ENCODE data around the gene ZNF180.
A peak's percentile ranks its signal among the peaks of the same experiment; 100 is the strongest.
"Not testable (repeated sequence)": the region's sequence is repeated elsewhere in the genome, so short reads cannot be mapped to it uniquely, and the experiment has no call there.

ZNF180 gene

DNA sequence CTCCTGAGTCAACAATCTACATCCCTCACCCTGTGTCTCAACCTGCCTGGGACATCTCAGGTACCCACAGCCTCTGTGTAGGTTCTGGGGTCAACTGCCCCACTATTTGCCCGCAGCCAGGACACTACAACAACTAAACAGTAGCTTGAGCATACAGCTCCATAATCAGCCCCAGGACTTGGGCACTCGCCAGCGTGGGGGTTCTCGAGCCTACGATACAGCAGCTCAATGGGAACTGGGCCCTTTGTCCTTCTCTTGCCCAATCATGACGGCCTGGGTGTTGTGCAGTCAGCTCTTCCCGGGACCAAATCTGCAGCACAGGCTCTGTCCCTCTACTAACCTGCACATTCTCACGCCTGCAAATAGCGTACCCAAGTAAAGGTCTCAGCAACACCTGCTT, 1.3 kb downstream of the ZNF180 start:
- no peak for DNase-seq (ENCODE audit: low read depth)

DNA sequence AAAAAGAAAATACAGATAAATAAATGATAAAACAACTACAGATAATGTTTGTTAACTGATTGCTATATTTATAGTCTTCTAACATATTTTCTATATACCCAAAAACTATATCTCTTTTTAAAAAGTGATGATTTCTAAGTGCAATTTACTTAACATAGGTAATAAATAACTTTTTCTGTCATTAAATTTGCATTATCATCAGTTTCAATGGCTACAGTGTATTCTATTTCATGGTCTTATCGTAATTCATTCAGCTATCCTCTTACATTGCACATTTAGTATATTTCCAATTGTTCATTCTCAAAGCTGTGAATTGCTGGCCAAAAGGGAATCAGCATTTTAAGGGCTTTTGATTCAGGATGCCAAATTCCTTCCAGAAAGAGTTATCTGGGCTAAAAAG, 3.6 kb downstream of the ZNF180 start:
- no peak for DNase-seq (ENCODE audit: low read depth)

DNA sequence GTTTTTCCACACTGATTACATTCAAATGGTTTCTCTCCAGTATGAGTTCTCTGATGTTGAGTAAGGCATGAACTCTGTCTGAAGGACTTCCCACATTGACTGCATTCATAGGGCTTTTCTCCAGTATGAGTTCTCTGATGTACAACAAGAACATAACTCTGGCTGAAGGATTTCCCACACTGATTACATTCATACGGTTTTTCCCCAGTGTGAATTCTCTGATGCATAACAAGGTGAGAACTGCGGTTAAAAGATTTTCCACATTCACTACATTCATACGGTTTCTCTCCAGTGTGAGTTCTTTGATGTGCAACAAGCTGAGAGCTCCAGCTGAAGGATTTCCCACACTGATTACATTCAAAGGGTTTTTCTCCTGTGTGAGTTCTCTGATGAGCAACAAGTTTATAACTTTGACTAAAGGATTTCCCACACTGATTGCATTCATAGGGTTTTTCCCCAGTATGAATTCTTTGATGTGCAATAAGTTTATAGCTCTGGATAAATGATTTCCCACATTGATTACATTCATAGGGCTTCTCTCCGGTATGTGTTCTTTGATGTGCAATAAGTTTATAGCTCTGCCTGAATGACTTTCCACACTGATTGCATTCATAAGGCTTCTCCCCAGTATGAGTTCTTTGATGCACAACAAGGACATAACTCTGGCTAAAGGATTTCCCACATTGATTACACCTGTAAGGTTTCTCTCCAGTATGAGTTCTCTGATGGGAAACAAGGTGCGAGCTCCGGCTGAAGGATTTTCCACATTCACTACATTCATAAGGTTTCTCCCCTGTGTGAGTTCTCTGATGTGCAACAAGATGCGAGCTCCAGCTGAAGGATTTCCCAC, 23.5 kb downstream of the ZNF180 start:
- DNase-seq (ENCODE audit: low read depth) = no peak

DNA sequence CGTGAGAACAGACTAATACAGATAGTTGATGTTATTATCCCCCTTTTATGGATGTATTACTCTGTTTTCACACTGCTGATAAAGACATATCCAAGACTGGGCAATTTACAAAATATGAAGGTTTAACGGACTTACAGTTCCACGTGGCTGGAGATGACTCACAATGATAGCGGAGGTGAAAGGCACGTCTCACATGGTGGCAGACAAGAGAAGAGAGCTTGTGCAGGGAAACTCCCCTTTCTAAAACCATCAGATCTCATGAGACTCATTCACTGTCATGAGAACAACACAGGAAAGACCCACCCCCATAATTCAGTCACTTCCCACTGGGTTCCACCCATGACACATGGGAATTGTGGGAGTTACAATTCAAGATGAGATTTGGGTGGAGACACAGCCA, 31.6 kb downstream of the ZNF180 start:
- DNase-seq (ENCODE audit: low read depth) = not testable (repeated sequence)

DNA sequence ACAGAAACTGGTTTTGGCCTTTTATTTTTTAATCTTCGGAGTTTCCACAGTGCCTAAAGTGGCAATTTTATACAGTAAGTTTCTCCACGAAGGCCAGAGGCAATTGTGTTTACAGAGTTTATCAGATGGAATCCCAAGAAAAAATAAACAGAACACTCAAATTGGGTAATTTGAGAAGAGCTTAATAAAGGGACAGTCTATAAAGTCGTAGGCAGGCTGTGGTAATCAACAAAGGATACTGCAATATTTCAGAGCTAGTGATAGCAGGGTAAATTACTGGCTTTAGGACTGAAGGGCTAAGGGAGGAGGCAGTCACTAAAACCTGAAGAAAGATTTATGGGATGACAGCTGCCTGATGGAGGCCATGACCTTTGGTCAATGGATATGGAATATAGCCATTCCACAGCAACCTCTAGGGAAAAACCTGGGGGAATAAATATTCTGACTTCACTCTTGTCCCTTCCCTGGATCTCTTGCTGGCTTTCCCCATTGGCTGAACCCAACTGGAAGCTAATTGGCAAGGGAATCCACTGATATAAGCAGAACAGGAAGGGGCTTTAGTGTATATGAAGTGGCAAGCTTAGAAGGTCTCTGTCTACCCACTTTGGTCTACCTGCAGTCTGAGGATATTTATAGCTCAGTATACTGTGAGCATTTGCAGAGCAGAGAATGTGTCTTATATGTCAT, 37.6 kb downstream of the ZNF180 start:
- DNase-seq (ENCODE audit: low read depth) = not testable (repeated sequence)

DNA sequence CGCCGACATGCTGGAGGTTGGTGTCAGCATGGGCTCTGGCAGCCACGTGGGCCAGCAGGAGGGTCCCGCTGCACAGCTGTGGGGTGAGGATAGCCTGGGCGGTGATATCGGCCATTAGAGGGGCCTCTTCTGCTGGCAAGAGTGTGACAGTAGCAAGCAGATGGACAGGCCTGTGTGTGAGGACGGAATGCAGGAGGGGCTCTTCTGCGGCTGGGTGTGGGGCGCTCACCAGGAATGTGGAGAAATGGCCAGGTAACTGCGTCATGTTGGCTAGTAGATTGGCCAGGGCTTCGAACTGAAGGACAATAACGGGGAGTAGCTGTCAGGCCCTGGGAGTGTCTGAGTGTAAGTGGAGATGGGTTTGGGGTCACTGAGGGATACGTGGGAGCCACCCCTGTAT, 44.3 kb downstream of the ZNF180 start:
- DNase-seq (ENCODE audit: low read depth) = not testable (repeated sequence)

DNA sequence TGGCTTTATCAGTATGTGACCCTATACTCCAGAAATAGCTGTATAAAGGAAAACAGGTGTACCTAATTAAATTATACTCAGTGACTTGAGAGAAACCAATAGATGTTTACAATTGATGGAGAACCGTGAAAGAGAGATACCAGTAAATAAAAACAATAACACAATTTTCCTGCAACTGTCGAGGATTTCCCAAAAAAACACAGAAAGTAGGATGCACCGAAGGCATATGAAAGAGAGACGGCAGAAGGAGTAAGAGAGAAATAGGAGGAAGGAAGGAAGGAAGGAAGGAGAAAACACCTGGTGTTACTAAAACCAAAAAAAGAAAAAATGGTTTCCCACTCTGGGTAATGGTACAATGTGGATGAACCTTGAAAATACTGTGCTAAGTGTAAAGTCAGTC, 45.2 kb downstream of the ZNF180 start:
- no peak for DNase-seq (ENCODE audit: low read depth)

DNA sequence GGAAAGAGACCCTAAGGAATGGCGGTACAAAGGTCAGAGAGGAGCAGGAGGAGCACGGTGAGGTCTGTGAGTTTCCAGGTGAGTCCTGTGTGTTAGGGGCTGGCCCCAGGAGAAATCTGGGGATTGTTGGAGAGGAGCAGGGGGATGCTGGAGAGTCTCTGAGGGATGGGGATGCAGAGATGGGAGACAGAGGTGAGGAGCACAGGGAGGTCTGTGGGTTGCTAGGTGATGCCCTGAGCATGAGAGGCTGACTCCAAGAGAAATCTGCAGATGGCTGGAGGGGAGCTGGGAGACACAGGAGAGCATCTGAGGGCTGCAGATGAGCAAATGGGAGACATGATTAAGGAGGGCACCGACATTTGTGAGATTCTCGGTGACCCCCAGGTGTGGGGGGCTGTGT, 48.0 kb downstream of the ZNF180 start:
- no peak for DNase-seq (ENCODE audit: low read depth)

DNA sequence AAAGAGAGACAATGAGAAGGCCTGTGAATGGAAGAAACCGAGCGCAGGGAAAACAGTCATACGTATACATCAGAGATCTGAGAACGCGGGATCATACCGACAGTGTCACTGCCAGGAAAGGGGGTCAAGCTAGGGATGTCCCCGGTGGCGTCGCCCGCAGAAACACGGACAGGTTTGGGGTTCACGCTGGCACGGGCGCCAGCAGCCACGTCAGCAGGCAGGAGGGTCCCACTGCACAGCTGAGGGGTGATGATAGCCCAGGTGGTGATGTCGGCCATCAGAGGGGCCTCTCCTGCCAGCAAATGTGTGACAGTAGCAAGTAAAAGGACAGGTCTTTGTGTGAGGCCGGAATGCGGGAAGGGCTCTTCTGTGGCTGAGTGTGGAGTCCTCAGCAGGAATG, 48.6 kb downstream of the ZNF180 start:
- DNase-seq (ENCODE audit: low read depth) = no peak

DNA sequence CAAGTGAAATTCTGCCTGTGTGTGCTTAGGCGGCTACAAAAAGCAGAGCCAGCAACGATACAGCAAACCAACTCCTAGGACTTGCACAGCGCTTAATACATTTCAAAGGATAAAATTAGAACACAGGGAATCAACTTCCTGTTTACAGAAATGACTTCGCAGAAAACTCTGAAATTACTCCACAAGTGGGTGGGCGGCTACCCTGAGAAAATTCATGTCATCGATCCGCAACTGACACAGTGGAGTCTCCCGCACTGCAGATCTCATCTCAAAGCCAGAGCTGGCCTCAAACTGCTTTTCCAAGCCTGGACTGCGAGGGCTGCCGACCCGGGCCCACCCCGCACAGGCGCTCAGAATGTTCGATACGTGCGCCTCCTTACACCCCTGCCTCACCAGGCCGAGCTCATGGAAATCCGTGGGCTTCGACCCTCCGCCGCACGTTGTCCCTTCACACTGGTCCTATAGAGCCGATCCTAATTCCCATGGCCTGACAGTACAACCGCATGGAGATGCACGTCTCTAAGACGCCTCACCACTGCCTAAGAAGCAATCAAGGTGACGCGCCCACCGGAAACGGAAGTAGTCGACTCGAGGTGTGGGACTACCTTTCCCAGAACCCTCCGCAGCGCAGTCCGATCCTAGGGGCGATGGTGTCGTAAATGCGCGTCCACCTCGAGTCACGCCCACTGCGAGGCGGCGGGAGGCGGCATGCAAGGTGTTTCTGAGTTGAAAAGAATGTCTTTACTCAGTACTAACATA, 52.2 kb downstream of the ZNF180 start, which contains the start of gene ZNF229:
Gene ZNF229 (minus strand): TSS at position 557 of the 759 bp plus-strand sequence. CDS start 5,625 bp downstream, outside the sequence.
- DNase-seq (ENCODE audit: low read depth) = peak; percentile 43

DNA sequence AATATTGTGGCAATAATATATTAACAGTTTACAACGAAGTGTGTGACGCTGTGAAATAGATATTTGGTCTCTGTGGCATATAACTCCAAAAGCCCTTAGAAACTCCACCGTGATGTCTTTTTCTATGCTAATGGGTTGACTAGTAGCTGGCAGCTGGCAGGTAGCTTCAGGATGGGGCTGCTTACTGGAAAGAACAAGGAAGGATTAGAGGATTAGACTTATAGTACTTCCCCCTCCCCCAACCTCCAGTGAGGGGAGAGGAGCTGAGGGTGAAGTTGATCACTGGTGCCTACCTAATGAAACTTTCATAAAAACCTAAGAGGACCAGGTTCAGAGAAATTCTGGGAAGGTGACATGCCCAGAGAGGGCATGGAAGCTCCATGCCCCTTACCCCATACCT, 61.9 kb downstream of the ZNF180 start:
- DNase-seq (ENCODE audit: low read depth) = no peak

DNA sequence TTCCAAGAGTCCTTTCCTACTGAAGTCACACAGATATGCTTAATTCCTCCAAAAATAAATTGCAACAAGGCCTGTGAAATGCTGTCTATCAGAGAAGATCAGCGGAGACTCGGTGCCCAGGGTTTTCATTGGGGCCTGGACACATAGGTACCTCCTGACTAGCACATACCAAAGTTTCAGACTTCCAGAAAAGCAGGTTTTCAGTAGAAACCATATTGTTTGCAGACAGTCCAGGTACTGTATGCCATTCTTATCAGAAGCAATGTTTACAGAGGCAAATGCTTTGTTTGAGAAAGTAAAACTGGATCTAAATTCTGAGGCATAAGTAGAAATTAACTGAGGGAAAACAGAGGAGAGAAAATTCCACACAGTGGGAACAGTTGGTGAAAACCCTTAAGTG, 64.9 kb downstream of the ZNF180 start:
- no peak for DNase-seq (ENCODE audit: low read depth)

DNA sequence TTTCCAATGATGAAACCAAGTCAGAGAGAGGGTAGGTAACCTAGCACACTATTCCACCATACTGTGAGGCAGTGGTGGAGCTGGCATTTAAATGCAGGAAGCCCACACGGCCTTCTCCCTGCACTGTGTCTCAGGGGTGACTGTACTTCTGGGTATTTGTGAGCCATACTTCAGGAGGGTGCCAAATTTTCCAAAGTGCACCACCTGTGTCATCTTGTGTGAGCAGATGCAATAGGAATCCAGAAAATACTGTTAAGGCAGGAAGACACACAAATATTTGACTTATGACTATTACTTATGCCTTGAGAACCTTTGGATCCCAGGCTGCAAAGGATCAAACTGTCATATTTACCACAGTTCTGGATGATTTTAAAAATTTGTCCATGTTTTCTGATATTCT, 69.4 kb downstream of the ZNF180 start:
- no peak for DNase-seq (ENCODE audit: low read depth)
